ENCODE measurements around the gene NACC1.
A peak's percentile ranks its signal among the peaks of the same experiment; 100 is the strongest.

Gene NACC1

GRCh38 chr19:13117772-13118423 is at the start of gene NACC1:
NACC1 (plus strand) TSS chr19:13118264; CDS start chr19:13135208, 16,944 bp downstream.
- Histone ChIP-seq H3K4me3 (ENCODE audit: low read depth, low read length) (peak within 1 kb of the TSS; percentile 93), H3K27ac (ENCODE audit: extremely low read depth, low read depth, low read length) (peak within 1 kb of the TSS; percentile 98), H3K36me3 (ENCODE audit: control insufficient read depth in 2 of 2, insufficient read depth in 1 of 2, low read length in 2 of 2) (peaks cover 14 to 52% of the 10 kb centered on the region in 2 experiments; a peak in 2 of 3 replicates), H3K4me1 (ENCODE audit: control insufficient read depth, insufficient read depth, low read length) (peaks cover 7% of the 10 kb centered on the region), H3K9me3 (ENCODE audit: control insufficient read depth, insufficient read depth, low read depth, low read length) (no peaks in the 10 kb centered on the region)
- CTCF ChIA-PET = interaction anchor here (0.6 to 2.3 kb wide), 5 partner anchors 37 to 358 kb away, joined by 3 to 13 read pairs (median 4); no protein-coding TSS in a partner anchor
- POLR2A ChIA-PET = interaction anchor here (0.5 to 4.2 kb wide), 13 partner anchors 10 to 1017 kb away, joined by 3 to 48 read pairs (median 4); partner anchors contain the start of genes GCDH, IER2 and STX10
- TF ChIP-seq KLF16 (tag by site-specific recombination; IDR thresholded peaks at IDR 0.05) (peak; percentile 47; the same call in 1 of the 2 replicates), ZBTB10 (tag by site-specific recombination; IDR thresholded peaks at IDR 0.05) (peak; percentile 55; the same call in 1 of the 2 replicates), KLF9 (tag by site-specific recombination; IDR thresholded peaks at IDR 0.05; ENCODE audit: low read depth) (peak; percentile 12; the same call in 1 of the 2 replicates), ZNF292 (tag by site-specific recombination; IDR thresholded peaks at IDR 0.05; ENCODE audit: borderline replicate concordance, low read depth) (no peak), SP7 (tag by site-specific recombination; IDR thresholded peaks at IDR 0.05) (peak; percentile 51; the same call in 1 of the 2 replicates), ZEB2 (tag by site-specific recombination; IDR thresholded peaks at IDR 0.05) (peak; percentile 33; the same call in 1 of the 2 replicates), ZNF561 (tag by site-specific recombination; IDR thresholded peaks at IDR 0.05; ENCODE audit: borderline replicate concordance) (0 out of 2 replicates have a peak, but pooled peaks have one; percentile 35), ZNF580 (tag by site-specific recombination; IDR thresholded peaks at IDR 0.05) (peak; percentile 86), ZNF629 (tag by site-specific recombination; IDR thresholded peaks at IDR 0.05) (no peak), ZSCAN30 (tag by site-specific recombination; IDR thresholded peaks at IDR 0.05) (0 out of 2 replicates have a peak, but pooled peaks have one; percentile 27), ZBTB11 (tag by site-specific recombination; conservative IDR thresholded peaks at IDR 0.05; ENCODE audit: low read depth) (peak; percentile 77), ZNF692 (tag by site-specific recombination; IDR thresholded peaks at IDR 0.05) (0 out of 2 replicates have a peak, but pooled peaks have one; percentile 15), ZNF660 (tag by site-specific recombination; IDR thresholded peaks at IDR 0.05) (peak; percentile 61; the same call in 1 of the 2 replicates), ZNF518A (tag by site-specific recombination; conservative IDR thresholded peaks at IDR 0.05; ENCODE audit: low read depth) (0 out of 2 replicates have a peak, but pooled peaks have one; percentile 18), ZBTB6 (tag by site-specific recombination; IDR thresholded peaks at IDR 0.05) (peak; percentile 87), SP3 (tag by site-specific recombination; IDR thresholded peaks at IDR 0.05) (peak; percentile 67), ZBTB26 (tag by site-specific recombination; optimal IDR thresholded peaks at IDR 0.05) (peak; percentile 53), WT1 (tag by site-specific recombination; IDR thresholded peaks at IDR 0.05) (no peak)
